ENCODE data around the gene SOX1. TPM values are rescaled to one million over a fixed set of nuclear protein-coding genes. Genes with fewer than 3 reads are reported as not detected.

Gene SOX1
- total and polyA plus RNA-seq, 2 experiments from 2014 or later, result 0.11 TPM; not detected in 1

GRCh38 chr13:112064222-112064621 lies 2.7 kb upstream of the SOX1 start:
- WGBS (ENCODE audit: low lambda C conversion rate, missing lambda C conversion rate), result 29% methylated on average over 7 of the region's 7 CpGs
- Histone ChIP-seq H3K4me1 (ENCODE audit: insufficient read depth) (no peaks in the 10 kb centered on the region), H3K27me3 (peaks cover 88% of the 10 kb centered on the region)

GRCh38 chr13:112065521-112065866 lies 1.5 kb upstream of the SOX1 start:
- Histone ChIP-seq H3K9me2 (replicated peaks; ENCODE audit: insufficient read depth) (no peaks in the 10 kb centered on the region), H3K4me3 (no peak overlapping the region), H3K9me3 (ENCODE audit: low read depth) (no peaks in the 10 kb centered on the region), H3K36me3 (replicated peaks; ENCODE audit: insufficient read depth, low read depth) (no peaks in the 10 kb centered on the region), H3K79me2 (no peaks in the 10 kb centered on the region), H3K4me2 (no peak overlapping the region), H3K27ac (no peak overlapping the region), H4K20me1 (ENCODE audit: insufficient read depth, poor library complexity, severe bottlenecking) (no peaks in the 10 kb centered on the region), H3K4me1 (ENCODE audit: insufficient read depth) (no peaks in the 10 kb centered on the region), H3K27me3 (peaks cover 88% of the 10 kb centered on the region), H2AFZ (no peak overlapping the region)
- TF ChIP-seq EZH2 (IDR thresholded peaks at IDR 0.05; ENCODE audit: borderline replicate concordance) (no peak), CTCF (IDR thresholded peaks at IDR 0.05; ENCODE audit: poor library complexity) (no peak), EZH2phosphoT487 (IDR thresholded peaks at IDR 0.05; ENCODE audit: low read depth, severe bottlenecking, unreplicated experiment) (no peak)
- WGBS (ENCODE audit: low lambda C conversion rate, missing lambda C conversion rate), result 6% methylated on average over 11 of the region's 11 CpGs
- DNase-seq (ENCODE audit: low spot score), result no peak

More at GRCh38 chr13:112064222-112064621, 2.7 kb upstream of the SOX1 start:
- Histone ChIP-seq H3K79me2 (no peaks in the 10 kb centered on the region), H2AFZ (no peak overlapping the region), H3K9me2 (replicated peaks; ENCODE audit: insufficient read depth) (no peaks in the 10 kb centered on the region), H3K4me2 (no peak overlapping the region), H3K27ac (no peak overlapping the region), H4K20me1 (ENCODE audit: insufficient read depth, poor library complexity, severe bottlenecking) (no peaks in the 10 kb centered on the region), H3K4me3 (no peak overlapping the region), H3K9me3 (ENCODE audit: low read depth) (no peaks in the 10 kb centered on the region), H3K36me3 (replicated peaks; ENCODE audit: insufficient read depth, low read depth) (no peaks in the 10 kb centered on the region)
- TF ChIP-seq EZH2phosphoT487 (IDR thresholded peaks at IDR 0.05; ENCODE audit: low read depth, severe bottlenecking, unreplicated experiment) (no peak), CTCF (IDR thresholded peaks at IDR 0.05; ENCODE audit: poor library complexity) (no peak), EZH2 (IDR thresholded peaks at IDR 0.05; ENCODE audit: borderline replicate concordance) (no peak)
- DNase-seq (ENCODE audit: low spot score), result no peak

- Histone ChIP-seq H3K4me2 (peak overlapping the region; percentile 76), H3K4me3 (no peak overlapping the region), H3K9me3 (ENCODE audit: low read depth) (no peaks in the 10 kb centered on the region), H3K79me2 (no peaks in the 10 kb centered on the region), H2AFZ (no peak overlapping the region), H4K20me1 (ENCODE audit: insufficient read depth, poor library complexity, severe bottlenecking) (no peaks in the 10 kb centered on the region), H3K9me2 (replicated peaks; ENCODE audit: insufficient read depth) (no peaks in the 10 kb centered on the region), H3K36me3 (replicated peaks; ENCODE audit: insufficient read depth, low read depth) (no peaks in the 10 kb centered on the region), H3K4me1 (ENCODE audit: insufficient read depth) (no peaks in the 10 kb centered on the region), H3K27me3 (peaks cover 88% of the 10 kb centered on the region), H3K27ac (no peak overlapping the region)
- no peak for TF ChIP-seq CTCF (IDR thresholded peaks at IDR 0.05; ENCODE audit: poor library complexity)
- TF ChIP-seq EZH2phosphoT487 (IDR thresholded peaks at IDR 0.05; ENCODE audit: low read depth, severe bottlenecking, unreplicated experiment), result no peak
- peak; percentile 59 for TF ChIP-seq EZH2 (IDR thresholded peaks at IDR 0.05; ENCODE audit: borderline replicate concordance)
- DNase-seq (ENCODE audit: low spot score), result no peak
- 4% methylated on average over 43 of the region's 48 CpGs for WGBS (ENCODE audit: low lambda C conversion rate, missing lambda C conversion rate)
Measured at GRCh38 chr13:112065867-112066623, 904 bp upstream of the SOX1 start.

Data from hepatocyte (in vitro differentiated cells).